Measurements from ENCODE around the gene HIBADH.
A peak's percentile ranks its signal among the peaks of the same experiment; 100 is the strongest.
"Not testable (repeated sequence)": the region's sequence is repeated elsewhere in the genome, so short reads cannot be mapped to it uniquely, and the experiment has no call there.

HIBADH gene

GRCh38 chr7:27519793-27520469 is 142.8 kb downstream of the HIBADH start:
- no peaks in the 10 kb centered on the region for H3K9me3 Mint-ChIP-seq
- H3K27me3 Mint-ChIP-seq: no peaks in the 10 kb centered on the region
- no peak overlapping the region for H3K27ac Mint-ChIP-seq
- H3K4me3 Mint-ChIP-seq: no peak overlapping the region
- no peak for DNase-seq
- CTCF ChIA-PET: no interaction called here
- H3K4me1 Mint-ChIP-seq: no peaks in the 10 kb centered on the region
- H3K36me3 Mint-ChIP-seq: peaks cover 4% of the 10 kb centered on the region

DNA sequence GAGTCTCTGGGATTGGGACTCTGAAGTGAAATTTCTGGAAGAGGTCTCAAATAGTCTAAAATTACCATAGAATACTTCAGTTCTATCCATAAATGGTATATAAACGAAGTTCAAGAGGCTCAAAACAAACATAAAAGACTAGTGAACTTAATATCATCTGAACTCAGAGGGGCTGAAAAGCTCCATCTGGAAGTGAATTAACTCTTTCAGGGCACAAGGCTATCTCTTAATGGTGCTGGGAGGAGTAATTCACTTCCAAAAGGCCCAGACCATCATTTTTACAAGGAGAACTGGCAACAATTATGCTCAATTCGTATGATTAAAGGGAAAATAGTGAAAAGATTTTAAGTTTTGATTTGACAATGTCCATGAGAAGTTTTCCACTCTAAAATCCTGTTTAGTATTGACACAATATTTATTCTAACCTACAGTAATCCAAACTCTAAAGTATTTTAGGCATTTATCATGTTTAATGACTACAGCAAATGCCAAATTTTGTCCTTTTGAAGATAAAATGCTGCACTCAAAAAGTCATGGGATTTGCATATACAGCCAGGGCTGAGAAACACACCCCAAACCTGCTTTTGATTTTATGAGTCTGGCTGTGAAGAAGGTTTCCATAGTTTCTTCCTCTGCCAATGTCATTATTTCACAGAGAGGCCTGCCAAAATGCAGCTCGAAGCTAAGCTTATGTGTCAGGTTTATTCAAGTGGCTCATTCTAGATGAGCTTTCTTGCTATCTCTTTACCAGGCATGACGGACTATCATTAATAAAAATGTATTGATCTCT is 143.9 kb downstream of the HIBADH start:
- CTCF ChIA-PET: no interaction called here
- Mint-ChIP-seq H3K27ac (no peak overlapping the region), H3K4me3 (no peak overlapping the region), H3K9me3 (no peaks in the 10 kb centered on the region), H3K27me3 (no peaks in the 10 kb centered on the region), H3K36me3 (peaks cover 1% of the 10 kb centered on the region), H3K4me1 (no peaks in the 10 kb centered on the region)
- DNase-seq: no peak

DNA sequence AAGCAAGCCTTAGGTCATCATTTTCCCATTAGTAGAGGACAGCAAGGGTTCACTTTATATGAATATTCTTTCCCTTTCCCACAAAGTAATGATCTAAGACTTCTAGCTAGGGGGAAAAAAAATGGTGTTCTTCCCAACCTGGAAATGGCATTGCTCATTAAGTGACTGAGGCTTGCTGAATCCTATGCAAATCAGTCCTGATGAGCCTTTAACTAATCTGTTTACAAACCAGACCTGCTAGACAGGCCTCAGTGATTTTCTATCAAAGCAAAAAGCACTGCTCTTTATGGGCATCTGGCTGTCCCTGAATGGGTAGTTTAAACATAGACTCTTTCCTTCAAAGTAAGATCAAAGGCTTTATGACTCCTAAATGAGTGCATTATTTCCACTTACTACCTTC is 146.3 kb downstream of the HIBADH start:
- no peak overlapping the region for H3K27ac Mint-ChIP-seq
- no peaks in the 10 kb centered on the region for H3K4me1 Mint-ChIP-seq
- no peaks in the 10 kb centered on the region for H3K9me3 Mint-ChIP-seq
- H3K27me3 Mint-ChIP-seq: no peaks in the 10 kb centered on the region
- H3K36me3 Mint-ChIP-seq: no peaks in the 10 kb centered on the region
- CTCF ChIA-PET: no interaction called here
- no peak for DNase-seq
- no peak overlapping the region for H3K4me3 Mint-ChIP-seq

GRCh38 chr7:27515933-27516332 is 146.8 kb downstream of the HIBADH start:
- H3K9me3 Mint-ChIP-seq: no peaks in the 10 kb centered on the region
- no peak overlapping the region for H3K4me3 Mint-ChIP-seq
- CTCF ChIA-PET: no interaction called here
- no peak overlapping the region for H3K27ac Mint-ChIP-seq
- H3K4me1 Mint-ChIP-seq: no peaks in the 10 kb centered on the region
- DNase-seq: no peak
- H3K36me3 Mint-ChIP-seq: no peaks in the 10 kb centered on the region
- no peaks in the 10 kb centered on the region for H3K27me3 Mint-ChIP-seq

GRCh38 chr7:27514861-27515260 is 147.8 kb downstream of the HIBADH start:
- no peaks in the 10 kb centered on the region for H3K27me3 Mint-ChIP-seq
- no peaks in the 10 kb centered on the region for H3K4me1 Mint-ChIP-seq
- H3K27ac Mint-ChIP-seq: no peak overlapping the region
- CTCF ChIA-PET: no interaction called here
- no peak for DNase-seq
- no peaks in the 10 kb centered on the region for H3K9me3 Mint-ChIP-seq
- no peak overlapping the region for H3K4me3 Mint-ChIP-seq
- H3K36me3 Mint-ChIP-seq: no peaks in the 10 kb centered on the region

DNA sequence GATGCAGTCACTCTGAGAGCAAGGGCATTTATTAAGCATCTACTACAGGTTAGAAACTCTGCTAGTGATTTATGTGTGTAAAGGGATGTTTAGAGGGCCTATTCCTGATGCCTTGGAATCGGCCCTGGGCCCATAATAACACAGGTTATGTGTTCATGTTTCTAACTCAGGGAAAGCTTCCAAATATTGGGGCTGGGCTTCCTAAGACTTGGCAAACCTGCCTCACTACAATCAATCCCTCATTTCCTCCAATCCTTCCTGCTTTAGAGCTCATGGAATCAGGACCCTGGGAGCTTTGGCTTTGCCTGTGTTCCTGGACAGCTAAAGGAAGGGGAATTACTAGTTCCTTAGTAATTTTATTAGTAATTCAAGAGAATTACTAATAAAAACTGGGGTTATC is 148.8 kb downstream of the HIBADH start:
- Mint-ChIP-seq H3K9me3 (no peaks in the 10 kb centered on the region), H3K4me3 (no peak overlapping the region), H3K36me3 (no peaks in the 10 kb centered on the region), H3K27me3 (no peaks in the 10 kb centered on the region), H3K4me1 (no peaks in the 10 kb centered on the region), H3K27ac (no peak overlapping the region)
- no peak for DNase-seq
- CTCF ChIA-PET: no interaction called here

DNA sequence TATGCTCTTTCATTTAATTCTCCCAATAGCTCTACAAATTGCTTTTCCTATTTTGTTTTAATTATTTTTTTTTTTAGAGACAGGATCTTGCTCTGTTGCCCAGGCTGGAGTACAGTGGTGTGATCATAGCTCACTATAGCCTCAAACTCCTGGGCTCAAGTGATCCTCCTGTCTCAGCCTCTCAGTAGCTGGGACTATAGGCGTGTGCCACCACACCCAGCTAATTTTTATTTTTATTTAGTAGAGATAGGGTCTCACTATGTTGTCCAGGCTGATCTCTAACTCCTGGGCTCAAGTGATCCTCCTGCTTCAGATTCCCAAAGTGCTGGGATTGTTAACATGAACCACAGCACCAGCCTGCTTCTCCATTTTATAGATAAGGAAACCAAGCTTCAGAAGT is 151.3 kb downstream of the HIBADH start:
- CTCF ChIA-PET, H3K27me3 Mint-ChIP-seq, H3K4me3 Mint-ChIP-seq, DNase-seq, H3K4me1 Mint-ChIP-seq, H3K36me3 Mint-ChIP-seq, H3K27ac Mint-ChIP-seq, H3K9me3 Mint-ChIP-seq: not testable (repeated sequence)

DNA sequence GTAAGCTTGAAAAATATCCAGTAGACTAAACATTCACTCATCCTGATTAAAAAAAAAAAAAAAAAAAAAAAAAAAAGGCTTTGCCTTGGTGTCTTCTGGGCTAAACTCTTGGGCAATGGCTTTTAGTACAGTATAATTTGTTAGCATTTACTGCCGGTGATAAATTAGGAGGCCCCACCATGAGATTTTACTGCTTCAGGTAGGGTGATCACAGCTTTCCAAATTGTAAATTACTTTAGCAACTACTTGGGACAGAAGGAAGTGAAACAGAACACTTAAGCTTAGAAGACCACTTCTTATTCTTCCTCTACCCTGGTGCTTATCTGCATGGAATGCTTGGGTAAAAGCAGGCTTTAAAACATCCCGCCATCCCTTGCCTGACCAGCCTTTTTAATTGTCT is 152.1 kb downstream of the HIBADH start:
- no peak for DNase-seq
- CTCF ChIA-PET: no interaction called here
- no peaks in the 10 kb centered on the region for H3K36me3 Mint-ChIP-seq
- no peaks in the 10 kb centered on the region for H3K4me1 Mint-ChIP-seq
- no peaks in the 10 kb centered on the region for H3K27me3 Mint-ChIP-seq
- H3K4me3 Mint-ChIP-seq: no peak overlapping the region
- H3K9me3 Mint-ChIP-seq: no peaks in the 10 kb centered on the region
- H3K27ac Mint-ChIP-seq: no peak overlapping the region

DNA sequence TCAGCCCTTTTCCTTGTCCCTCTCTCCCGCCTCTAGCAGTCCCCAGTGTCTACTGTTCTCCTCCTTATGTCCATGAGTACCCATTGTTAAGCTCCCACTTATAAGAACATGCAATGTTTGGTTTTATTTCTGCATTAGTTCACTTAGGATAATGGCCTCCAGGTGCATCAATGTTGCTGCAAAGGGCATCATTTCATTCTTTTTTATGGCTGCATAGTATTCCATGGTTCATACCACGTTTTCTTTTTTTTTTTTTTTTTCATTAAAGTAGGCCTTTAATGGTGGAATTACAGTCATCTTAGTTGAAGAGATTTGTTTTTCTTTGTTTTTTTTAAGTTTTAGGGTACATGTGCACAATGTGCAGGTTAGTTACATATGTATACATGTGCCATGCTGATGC is 160.8 kb downstream of the HIBADH start:
- H3K4me1 Mint-ChIP-seq, H3K27me3 Mint-ChIP-seq, H3K4me3 Mint-ChIP-seq, H3K9me3 Mint-ChIP-seq, DNase-seq, H3K36me3 Mint-ChIP-seq, H3K27ac Mint-ChIP-seq, CTCF ChIA-PET: not testable (repeated sequence)

DNA sequence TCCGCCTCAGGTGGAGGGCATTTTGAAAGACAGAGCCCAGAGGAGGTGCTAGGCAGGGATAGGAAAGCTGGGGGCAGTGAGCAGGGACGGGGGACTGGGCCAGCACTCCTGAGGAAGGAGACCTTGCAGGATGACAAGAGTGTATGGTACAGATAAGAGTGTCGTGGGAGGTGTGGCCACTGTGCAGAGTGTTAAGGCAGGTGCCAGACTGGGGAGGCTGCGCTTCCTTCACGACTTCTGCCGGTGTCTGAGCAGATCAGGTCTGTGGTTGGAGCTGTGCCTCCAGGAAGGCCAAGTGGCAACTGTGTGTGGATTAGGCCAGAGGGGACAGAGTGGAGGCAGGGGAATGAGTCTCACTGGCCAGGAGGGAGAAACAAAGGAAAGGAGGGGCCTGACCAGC is 161.7 kb downstream of the HIBADH start:
- H3K27me3 Mint-ChIP-seq: no peaks in the 10 kb centered on the region
- peak overlapping the region; percentile 16 for H3K4me3 Mint-ChIP-seq
- no peaks in the 10 kb centered on the region for H3K9me3 Mint-ChIP-seq
- H3K36me3 Mint-ChIP-seq: no peaks in the 10 kb centered on the region
- no peak overlapping the region for H3K27ac Mint-ChIP-seq
- no peaks in the 10 kb centered on the region for H3K4me1 Mint-ChIP-seq
- no peak for DNase-seq
- CTCF ChIA-PET: no interaction called here

GRCh38 chr7:27492224-27492623 is 170.5 kb downstream of the HIBADH start:
- CTCF ChIA-PET: no interaction called here
- DNase-seq: no peak
- peaks cover 3% of the 10 kb centered on the region for H3K9me3 Mint-ChIP-seq
- H3K36me3 Mint-ChIP-seq: no peaks in the 10 kb centered on the region
- no peaks in the 10 kb centered on the region for H3K4me1 Mint-ChIP-seq
- H3K27me3 Mint-ChIP-seq: peaks cover 8% of the 10 kb centered on the region
- H3K4me3 Mint-ChIP-seq: no peak overlapping the region
- H3K27ac Mint-ChIP-seq: no peak overlapping the region

DNA sequence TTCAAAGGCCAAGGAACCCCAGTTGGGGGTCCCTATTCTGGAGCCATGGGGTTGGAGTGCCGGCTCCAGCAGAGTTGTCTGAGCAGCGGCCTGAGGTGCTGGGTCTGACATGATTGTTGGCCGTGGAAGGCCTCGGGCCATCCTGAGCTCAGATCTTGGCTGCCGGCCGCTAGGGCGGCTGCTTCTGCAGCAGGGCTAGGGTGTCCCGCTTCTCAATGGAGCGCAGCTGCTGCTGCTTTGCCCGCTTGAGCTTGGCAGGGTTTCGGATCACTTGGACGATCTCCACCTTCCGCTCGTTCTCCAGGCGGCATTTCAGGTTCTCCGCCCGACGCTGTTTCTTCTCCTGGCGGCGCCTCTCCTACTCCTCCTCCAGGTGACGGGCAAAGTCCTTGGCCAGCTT is 171.1 kb downstream of the HIBADH start:
- no peaks in the 10 kb centered on the region for H3K36me3 Mint-ChIP-seq
- no peak overlapping the region for H3K4me3 Mint-ChIP-seq
- peaks cover 8% of the 10 kb centered on the region for H3K27me3 Mint-ChIP-seq
- H3K9me3 Mint-ChIP-seq: peaks cover 3% of the 10 kb centered on the region
- no peaks in the 10 kb centered on the region for H3K4me1 Mint-ChIP-seq
- CTCF ChIA-PET: no interaction called here
- DNase-seq: no peak
- H3K27ac Mint-ChIP-seq: no peak overlapping the region

GRCh38 chr7:27487509-27487908 is 175.2 kb downstream of the HIBADH start:
- DNase-seq: no peak
- CTCF ChIA-PET: no interaction called here
- no peak overlapping the region for H3K4me3 Mint-ChIP-seq
- H3K36me3 Mint-ChIP-seq: no peaks in the 10 kb centered on the region
- H3K27me3 Mint-ChIP-seq: peaks cover 8% of the 10 kb centered on the region
- no peaks in the 10 kb centered on the region for H3K4me1 Mint-ChIP-seq
- H3K9me3 Mint-ChIP-seq: no peaks in the 10 kb centered on the region
- H3K27ac Mint-ChIP-seq: no peak overlapping the region

DNA sequence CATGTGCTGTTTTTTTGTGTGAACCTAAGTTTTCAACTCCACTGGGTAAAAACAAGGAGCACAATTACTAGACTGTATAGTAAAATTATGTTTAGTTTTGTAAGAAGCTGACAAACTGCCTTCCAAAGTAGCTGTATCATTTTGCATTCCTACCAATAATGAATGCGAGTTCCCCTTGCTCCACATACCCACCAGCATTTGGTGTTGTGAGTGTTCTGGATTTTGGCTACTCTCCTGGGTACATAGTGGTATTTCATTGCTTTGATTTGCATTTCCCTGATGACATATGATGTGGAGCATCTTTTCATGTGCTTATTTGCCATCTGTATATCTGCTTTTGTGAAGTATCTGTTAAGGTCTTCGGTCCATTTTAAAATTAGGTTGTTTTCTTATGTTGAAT is 178.2 kb downstream of the HIBADH start:
- DNase-seq: no peak
- no peaks in the 10 kb centered on the region for H3K36me3 Mint-ChIP-seq
- H3K9me3 Mint-ChIP-seq: no peaks in the 10 kb centered on the region
- peaks cover 8% of the 10 kb centered on the region for H3K27me3 Mint-ChIP-seq
- no peaks in the 10 kb centered on the region for H3K4me1 Mint-ChIP-seq
- CTCF ChIA-PET: no interaction called here
- H3K27ac Mint-ChIP-seq: no peak overlapping the region
- no peak overlapping the region for H3K4me3 Mint-ChIP-seq

DNA sequence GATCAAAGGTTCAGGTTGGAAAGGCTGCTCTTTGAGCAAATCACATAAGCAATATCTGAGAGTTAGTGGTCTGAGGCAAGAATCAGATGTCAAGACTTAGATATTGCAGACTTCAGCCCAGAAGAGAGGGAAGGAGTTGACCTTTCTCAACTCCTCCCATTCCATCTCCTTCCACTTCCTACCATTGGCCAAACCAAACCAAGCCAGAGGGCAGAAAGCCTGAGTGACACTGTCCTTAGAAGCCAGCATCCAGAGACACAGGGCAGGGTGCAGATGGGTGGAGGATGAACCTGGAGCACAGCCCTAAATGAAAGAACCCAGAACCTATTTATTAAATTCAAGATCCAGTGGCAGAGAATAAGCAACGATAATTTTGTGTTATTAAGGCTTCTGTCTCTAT is 180.5 kb downstream of the HIBADH start:
- DNase-seq: no peak
- Mint-ChIP-seq H3K4me1 (no peaks in the 10 kb centered on the region), H3K9me3 (no peaks in the 10 kb centered on the region), H3K27ac (no peak overlapping the region), H3K36me3 (no peaks in the 10 kb centered on the region), H3K27me3 (no peaks in the 10 kb centered on the region), H3K4me3 (no peak overlapping the region)
- CTCF ChIA-PET: no interaction called here

All from activated naive CD4-positive, alpha-beta T cell treated with anti-CD3 and anti-CD28 coated beads, Interleukin-2, amount 10 ng/mL, durations not matched to agents 7 days and 5 days (primary cell).